SK-N-SH (cell line): ENCODE results near the gene KIF5C.

ENCODE experiments used
- SMC3 ChIP-seq: IDR thresholded peaks from 2 replicates; pipeline ENCODE4 v1.6.1; 2012; ENCODE audit warnings: low read depth, low read length, improper control_type of control experiment
- TF ChIP-seq, protein P1 (sequence below): IDR thresholded peaks from 2 replicates; pipeline ENCODE4 v1.6.1; 2012; ENCODE audit warnings: mild to moderate bottlenecking, low read depth, low read length, moderate library complexity

GRCh38 chr2:149055751-149056150 is 180.7 kb downstream of the KIF5C start:
- TF ChIP-seq SMC3: no peak
- TF ChIP-seq, protein P1, sequence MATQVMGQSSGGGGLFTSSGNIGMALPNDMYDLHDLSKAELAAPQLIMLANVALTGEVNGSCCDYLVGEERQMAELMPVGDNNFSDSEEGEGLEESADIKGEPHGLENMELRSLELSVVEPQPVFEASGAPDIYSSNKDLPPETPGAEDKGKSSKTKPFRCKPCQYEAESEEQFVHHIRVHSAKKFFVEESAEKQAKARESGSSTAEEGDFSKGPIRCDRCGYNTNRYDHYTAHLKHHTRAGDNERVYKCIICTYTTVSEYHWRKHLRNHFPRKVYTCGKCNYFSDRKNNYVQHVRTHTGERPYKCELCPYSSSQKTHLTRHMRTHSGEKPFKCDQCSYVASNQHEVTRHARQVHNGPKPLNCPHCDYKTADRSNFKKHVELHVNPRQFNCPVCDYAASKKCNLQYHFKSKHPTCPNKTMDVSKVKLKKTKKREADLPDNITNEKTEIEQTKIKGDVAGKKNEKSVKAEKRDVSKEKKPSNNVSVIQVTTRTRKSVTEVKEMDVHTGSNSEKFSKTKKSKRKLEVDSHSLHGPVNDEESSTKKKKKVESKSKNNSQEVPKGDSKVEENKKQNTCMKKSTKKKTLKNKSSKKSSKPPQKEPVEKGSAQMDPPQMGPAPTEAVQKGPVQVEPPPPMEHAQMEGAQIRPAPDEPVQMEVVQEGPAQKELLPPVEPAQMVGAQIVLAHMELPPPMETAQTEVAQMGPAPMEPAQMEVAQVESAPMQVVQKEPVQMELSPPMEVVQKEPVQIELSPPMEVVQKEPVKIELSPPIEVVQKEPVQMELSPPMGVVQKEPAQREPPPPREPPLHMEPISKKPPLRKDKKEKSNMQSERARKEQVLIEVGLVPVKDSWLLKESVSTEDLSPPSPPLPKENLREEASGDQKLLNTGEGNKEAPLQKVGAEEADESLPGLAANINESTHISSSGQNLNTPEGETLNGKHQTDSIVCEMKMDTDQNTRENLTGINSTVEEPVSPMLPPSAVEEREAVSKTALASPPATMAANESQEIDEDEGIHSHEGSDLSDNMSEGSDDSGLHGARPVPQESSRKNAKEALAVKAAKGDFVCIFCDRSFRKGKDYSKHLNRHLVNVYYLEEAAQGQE: no peak
